T-helper 22 cell (primary cell): ENCODE data around the gene CPVL.

Experiments used
- DNase-seq: peaks from one replicate; pipeline ENCODE4 v3.0.0-alpha.2; 2020; ENCODE audit warnings: low read depth

CPVL gene

GRCh38 chr7:29000717-29001076 is 145.6 kb downstream of the CPVL start:
- DNase-seq = no peak

GRCh38 chr7:28999895-29000716 is 146.2 kb downstream of the CPVL start:
- DNase-seq = no peak

- no peak for DNase-seq
Measured at GRCh38 chr7:28999427-28999826, 146.9 kb downstream of the CPVL start.

- DNase-seq = no peak
Measured at GRCh38 chr7:28998105-28998504, 148.2 kb downstream of the CPVL start.

GRCh38 chr7:28996836-28997235 is 149.5 kb downstream of the CPVL start:
- DNase-seq = no peak

GRCh38 chr7:28993371-28993770 is 153.0 kb downstream of the CPVL start:
- DNase-seq = no peak

GRCh38 chr7:28992798-28993197 is 153.5 kb downstream of the CPVL start:
- no peak for DNase-seq

GRCh38 chr7:28990200-28990960 is 156.0 kb downstream of the CPVL start:
- DNase-seq = no peak

- DNase-seq = no peak
Measured at GRCh38 chr7:28989211-28989980, 156.9 kb downstream of the CPVL start.

GRCh38 chr7:28988810-28989209 is 157.5 kb downstream of the CPVL start:
- DNase-seq = no peak

GRCh38 chr7:28988091-28988490 is 158.2 kb downstream of the CPVL start:
- no peak for DNase-seq

GRCh38 chr7:28986765-28987110 is 159.6 kb downstream of the CPVL start:
- DNase-seq = no peak

GRCh38 chr7:28986028-28986764 is 160.1 kb downstream of the CPVL start:
- DNase-seq = no peak

GRCh38 chr7:28984631-28985030 is 161.7 kb downstream of the CPVL start:
- DNase-seq = no peak

- no peak for DNase-seq
Measured at GRCh38 chr7:28984217-28984616, 162.1 kb downstream of the CPVL start.

- DNase-seq = no peak
Measured at GRCh38 chr7:28983396-28984190, 162.7 kb downstream of the CPVL start.

- no peak for DNase-seq
Measured at GRCh38 chr7:28981161-28981465, 165.2 kb downstream of the CPVL start.

- DNase-seq = no peak
Measured at GRCh38 chr7:28980451-28981160, 165.7 kb downstream of the CPVL start.

- no peak for DNase-seq
Measured at GRCh38 chr7:28979776-28980175, 166.6 kb downstream of the CPVL start.

GRCh38 chr7:28977881-28978280 is 168.5 kb downstream of the CPVL start:
- no peak for DNase-seq

GRCh38 chr7:28976022-28976421 is 170.3 kb downstream of the CPVL start:
- DNase-seq = no peak
